HG02840 (cell line): ENCODE results near the gene ARHGAP15.
A peak's percentile ranks its signal among the peaks of the same experiment; 100 is the strongest.

Experiments used
- ATAC-seq: cut with Tn5 transposase; IDR thresholded peaks from one replicate; pipeline ENCODE4 v1.9.1; 2021; ENCODE audit warnings: mild to moderate bottlenecking, moderate library complexity, moderate number of reproducible peaks; ENCODE audit not compliant: unreplicated experiment, low FRiP score

The ARHGAP15 gene

DNA sequence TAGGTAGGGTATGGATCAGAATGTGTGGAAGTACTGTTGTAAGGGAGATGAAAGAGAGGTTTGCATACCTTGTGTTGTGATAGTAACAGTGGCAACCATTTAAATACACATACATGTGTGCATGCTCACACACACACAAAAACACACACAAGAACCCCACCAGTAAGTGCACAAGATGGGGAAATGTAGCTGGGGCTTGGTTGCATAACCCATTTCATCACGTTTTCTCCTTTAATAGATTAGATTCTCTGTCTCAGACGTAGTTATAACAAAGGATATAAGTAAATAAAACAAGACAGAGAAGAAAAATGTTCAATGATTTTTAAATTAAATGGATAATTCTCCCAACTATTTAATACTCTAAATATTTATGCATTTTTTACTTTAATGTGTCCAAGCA, 13.4 kb downstream of the ARHGAP15 start:
- ATAC-seq, result no peak

DNA sequence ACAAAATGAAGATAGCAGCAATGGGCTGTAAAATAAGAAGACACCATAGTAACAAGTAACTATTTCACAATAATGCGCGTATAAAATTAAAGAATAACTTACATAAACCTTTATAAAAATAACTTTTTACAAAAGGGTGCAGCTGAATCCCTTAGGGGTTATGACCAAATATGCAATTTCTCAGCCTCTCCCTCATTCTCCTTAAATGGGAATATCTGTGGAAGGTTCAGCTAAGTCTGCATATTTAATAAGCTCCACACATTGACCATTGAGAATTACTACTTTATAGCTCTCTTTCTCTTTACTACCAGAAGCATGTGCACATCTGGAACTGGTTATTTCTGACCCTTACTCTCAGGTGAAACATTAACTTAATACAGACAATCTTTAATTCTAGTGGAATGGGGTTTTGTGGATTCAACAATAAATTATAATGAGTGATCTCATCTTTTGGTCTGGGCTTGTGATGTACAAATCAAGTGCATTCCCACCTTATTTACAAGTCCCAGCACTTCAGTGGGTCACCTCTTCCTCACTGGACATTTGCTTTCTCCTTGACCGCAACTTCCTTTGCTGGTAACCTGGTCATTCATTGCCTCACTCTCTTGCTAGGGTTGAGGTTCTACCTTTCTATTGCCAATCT, 15.7 kb downstream of the ARHGAP15 start:
- ATAC-seq, result no peak

GRCh38 chr2:143146366-143146765, 17.1 kb downstream of the ARHGAP15 start:
- ATAC-seq, result no peak

DNA sequence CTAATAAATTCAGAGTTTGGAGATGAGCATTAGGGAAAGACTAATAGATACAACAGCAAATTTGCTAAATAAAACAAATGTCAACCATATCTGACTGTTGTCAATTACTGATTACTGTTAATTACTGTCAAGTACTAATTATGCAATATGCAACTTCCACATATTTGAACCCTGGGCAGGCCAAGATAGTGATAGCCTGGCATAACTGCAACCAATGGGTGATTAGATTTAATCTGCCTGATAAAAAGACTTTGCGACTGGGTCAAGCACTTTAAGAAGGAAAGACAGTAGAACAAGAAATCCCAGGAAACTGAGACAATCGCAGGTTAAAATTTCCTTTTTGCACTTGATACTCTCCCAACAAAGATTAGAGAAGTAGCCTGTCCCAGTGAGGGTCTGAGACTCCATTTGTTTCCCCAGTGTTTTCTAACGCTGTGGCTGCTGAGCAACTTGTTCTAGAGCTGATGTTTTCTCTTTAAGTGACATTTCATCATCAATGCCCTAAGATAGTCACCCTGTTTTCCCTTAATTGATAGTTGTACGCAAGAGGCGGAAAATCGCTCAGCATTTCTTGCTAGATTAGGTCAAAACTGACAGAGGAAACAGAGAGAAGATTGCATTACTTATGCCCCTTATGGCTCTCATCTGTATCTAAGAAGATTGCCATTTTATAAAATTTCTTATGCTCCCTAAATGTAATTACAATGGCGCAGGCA, 17.8 kb downstream of the ARHGAP15 start:
- no peak for ATAC-seq

DNA sequence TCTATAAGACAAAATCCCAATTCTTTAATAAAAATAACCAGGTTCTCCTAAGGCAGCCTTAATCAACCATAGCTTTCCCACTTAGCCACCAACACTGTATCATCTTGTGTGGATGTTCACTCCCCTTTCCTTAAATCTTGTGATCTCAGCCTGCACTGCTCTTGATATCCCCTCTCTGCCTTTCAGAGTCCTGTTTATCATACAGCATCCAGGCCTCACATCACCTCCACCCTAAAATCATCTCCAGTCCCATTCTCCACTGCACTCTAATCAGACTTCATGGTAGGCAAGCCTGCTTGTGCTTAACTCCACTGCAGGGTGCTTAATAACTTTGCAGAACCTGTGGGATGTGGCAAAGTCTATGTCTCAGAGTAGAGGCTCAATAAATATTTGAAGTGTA, 18.8 kb downstream of the ARHGAP15 start:
- no peak for ATAC-seq

DNA sequence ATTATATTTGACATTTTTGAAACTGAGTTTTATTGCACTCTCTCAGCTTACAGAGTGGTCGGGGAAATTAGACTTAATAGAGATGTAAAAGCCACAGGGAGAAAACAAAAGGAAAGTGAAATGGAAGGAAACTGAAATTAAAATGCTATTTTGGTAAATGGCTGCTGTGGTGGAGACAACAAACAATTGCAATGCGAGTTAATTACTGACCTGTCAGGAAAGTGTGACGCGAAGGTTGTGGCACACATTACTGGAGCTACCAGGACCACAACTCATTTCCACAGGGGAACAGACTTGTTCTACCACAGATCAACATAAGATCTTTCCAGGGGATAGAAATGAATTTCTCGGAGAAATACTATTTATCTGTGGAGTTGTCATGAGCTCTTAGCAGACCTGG, 19.5 kb downstream of the ARHGAP15 start:
- no peak for ATAC-seq

- peak; percentile 50 for ATAC-seq
Measured at GRCh38 chr2:143150287-143150686, 21.1 kb downstream of the ARHGAP15 start.

DNA sequence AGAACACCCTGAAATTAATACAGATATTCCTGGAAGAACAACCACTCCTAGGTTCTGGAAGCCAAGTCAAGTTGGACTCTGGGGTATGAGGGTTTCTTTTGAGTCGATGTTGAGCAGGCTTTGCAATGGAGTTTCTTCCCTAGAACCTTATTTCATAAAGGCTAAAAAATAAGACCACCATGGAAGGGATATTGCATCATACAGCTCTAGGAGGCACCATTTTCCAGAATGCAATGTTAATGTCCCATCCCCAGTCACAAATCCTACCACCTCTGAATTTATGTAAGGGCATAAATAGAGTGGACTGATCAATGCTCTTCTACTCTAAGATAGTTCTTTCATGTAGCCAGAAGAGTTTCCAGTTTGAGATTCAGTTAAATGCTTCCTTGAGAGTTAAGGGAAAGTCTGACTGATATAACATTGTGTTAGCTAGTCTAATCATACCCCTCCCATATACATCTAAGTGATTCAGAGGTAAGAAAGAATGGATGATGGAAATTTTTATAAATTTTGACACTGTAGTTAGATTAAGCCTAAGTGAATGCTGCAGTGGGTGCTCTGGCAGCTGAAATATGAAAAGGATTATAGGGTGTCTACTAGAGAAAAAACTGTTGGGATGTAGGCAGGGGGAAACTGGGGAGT, 22.0 kb downstream of the ARHGAP15 start:
- ATAC-seq, result no peak

DNA sequence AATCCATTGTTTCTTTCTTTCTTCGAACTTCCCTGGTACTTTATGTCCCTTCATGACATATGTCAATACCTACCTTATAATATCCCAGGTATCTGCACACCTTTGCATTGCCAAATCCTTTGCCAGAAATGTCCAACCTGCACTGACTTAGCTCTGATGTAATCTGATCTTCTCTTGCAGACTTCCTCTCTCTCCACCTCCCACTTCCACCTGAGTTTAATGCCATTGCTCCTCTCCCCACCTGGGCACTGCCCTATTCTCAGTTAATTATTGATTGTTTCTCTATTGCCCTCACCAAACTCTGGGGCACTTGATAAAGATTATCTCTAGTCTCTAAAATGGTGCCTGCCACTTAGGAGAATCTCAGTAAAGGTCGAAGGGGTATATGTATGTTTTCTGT, 23.0 kb downstream of the ARHGAP15 start:
- ATAC-seq, result no peak

DNA sequence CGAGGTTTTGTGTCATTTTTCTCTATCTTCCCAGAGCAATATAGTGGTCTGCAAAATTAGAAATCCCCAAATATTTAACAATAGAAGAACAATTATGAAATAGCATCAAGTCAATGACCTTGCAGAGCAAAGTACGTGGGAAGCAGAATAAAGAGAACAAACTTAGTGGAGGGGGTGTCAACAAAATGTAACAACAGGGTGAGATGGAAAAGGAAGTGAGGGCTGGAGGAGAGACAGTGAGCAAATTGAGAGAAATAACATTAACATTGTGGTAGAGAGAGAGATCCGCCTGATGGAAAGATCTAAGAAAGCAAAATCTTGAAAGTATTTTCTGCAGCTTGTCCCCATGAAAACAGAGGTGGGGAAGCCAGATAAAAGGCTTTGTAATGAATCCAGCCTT, 23.4 kb downstream of the ARHGAP15 start:
- ATAC-seq, result no peak

GRCh38 chr2:143155661-143156060, 26.4 kb downstream of the ARHGAP15 start:
- no peak for ATAC-seq

DNA sequence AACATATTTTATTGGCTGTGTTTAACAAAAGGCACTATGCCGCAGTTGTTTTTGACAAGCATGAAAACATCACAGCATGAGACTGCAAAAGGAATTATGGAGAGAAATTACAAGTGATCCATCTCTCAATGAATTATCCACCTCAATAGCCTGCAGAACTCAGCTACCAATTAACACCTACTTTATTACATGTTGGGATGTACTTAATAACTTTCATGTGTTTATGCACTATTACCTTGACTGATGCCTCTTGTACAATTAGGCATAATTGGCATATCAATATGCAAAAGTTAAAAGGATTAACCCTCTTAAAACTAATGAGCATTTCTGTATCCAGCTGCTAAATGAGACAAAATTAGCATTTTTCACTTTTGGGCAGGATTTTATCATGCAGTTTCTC, 27.8 kb downstream of the ARHGAP15 start:
- no peak for ATAC-seq

GRCh38 chr2:143157418-143157817, 28.2 kb downstream of the ARHGAP15 start:
- ATAC-seq, result no peak

DNA sequence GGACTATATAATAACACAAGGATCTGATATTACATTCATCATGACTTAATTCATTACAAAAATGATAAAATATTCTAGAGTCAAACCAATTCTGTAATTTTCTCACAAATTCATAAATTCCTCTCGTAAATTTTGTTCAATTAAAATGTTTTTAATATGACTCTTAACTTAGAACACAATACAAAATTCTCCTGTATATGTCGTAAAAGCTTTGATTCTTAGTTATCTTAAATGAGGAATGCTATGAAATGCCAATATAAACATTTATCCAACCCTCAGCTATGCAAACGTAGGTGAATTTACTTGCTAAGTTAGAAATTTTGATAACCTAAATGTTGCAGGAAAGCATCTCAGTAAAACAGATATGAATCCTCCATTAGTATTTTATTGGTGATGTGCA, 28.9 kb downstream of the ARHGAP15 start:
- ATAC-seq, result no peak

DNA sequence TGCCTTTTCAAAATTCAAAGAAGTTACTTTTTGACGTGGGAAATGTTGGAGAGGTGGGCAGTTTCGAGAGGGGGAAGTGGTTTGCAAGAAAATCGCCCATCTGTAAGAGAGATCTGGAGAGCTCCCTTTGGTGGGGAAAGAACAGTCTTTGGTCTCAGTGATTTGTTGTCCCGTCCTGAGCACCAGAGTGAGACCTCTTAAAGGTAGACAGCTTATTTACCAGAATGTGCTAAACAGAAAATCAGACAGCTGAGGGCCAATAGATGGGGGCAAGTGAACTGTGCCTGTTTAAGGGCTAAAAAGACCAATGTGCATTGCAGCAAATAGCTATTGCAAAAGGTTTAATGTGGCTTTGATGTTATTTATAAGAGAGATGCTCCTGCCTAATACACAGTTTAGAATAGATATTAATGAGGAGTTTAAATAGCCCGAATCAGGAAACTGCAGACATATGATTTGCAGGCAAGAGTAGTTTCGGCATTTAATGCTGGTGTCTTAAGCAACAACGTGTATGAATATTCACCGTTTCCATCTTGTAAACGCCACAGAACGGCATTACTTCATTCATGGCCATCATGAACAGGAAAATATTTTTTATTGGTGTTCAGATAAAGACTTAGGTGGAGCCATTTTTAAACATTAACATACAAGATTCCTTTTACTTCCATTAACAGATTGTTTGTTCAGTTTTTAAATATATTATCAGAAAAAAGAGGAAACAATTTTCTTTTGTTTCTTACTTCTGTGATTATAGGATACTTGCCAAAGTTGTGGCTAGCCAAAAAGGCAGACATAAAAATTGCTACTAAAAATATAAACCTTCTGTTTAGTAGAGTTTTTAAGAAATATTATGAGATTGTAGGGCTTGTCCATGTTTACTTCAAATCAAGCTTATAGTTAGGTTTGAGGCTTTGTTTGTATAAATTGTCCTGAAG, 29.6 kb downstream of the ARHGAP15 start:
- no peak for ATAC-seq

GRCh38 chr2:143159486-143159840, 30.2 kb downstream of the ARHGAP15 start:
- no peak for ATAC-seq

DNA sequence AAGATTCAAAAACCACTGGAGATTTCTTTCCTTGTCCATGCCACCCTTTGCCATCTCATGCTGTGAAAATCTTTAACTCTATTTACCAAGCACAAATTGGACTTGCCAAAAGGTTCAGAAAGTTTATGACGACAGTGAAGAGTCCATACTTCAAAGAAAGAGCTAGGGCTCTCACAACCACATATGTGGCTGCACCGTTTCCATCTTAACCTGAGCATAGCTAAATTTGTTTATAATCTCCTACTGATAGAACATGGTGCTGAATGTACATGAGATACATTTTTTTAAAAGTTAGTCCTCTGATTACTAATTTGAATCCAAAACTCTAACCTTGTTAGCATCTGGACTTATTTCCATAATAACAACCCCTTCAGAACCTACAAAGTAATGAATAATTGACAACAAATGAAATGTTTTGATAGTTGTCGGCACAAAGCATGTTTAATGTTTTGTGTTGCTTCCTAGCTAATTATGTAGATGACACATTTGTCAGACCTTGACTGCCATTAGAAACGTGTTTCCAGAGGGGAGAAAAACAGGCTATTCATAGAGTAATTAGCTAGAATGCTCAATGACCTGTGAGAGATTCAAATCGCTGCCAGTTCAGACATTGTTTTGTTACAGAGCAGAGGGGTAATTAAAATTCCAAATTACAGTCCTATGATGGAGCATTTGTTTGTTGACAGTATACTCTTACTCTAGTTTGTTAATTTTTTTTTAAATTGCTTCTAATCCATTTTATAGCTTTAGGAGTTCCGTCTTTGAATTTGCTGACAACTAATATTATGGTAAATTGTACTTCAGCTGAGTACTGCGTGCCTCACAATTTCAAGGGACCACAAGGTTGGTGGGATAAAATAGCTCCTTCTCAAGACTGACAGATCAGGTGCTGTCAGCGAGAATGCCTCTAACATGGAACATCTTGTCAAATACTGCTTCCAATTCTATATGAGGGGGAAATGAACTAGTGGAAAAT, 31.8 kb downstream of the ARHGAP15 start:
- ATAC-seq, result no peak

DNA sequence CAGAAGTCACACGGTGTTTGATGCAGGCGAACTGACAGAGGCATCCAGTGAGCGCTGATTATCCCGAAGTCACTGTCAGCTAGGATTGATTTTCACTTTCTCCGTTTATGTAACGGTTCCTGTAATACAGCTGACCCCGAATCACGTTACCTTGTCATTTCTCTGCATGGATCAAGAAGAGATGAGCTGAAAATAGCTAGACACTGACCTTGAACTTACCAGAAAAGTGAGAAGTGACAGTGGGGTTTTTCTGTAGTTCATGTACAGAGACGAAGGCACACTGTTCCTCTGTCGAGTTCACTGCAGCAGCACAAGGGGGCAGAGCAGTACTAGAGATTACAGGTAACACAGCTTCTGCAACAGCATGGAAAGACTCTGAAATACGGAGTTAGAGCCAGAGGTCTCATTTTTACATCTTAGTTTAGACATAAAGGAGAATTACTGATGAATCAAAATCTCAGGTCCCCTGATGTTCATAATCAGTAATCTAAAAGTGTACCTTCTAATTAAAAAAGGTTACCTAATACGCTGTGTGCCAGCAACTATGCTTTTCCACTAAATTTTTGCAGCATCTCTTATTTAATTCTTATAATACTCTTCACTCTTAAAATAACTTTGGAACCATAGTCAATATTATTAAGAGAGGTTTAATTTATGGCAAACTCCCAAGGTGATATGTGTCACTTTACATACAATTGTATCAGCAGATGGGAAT, 33.1 kb downstream of the ARHGAP15 start:
- peak; percentile 61 for ATAC-seq

DNA sequence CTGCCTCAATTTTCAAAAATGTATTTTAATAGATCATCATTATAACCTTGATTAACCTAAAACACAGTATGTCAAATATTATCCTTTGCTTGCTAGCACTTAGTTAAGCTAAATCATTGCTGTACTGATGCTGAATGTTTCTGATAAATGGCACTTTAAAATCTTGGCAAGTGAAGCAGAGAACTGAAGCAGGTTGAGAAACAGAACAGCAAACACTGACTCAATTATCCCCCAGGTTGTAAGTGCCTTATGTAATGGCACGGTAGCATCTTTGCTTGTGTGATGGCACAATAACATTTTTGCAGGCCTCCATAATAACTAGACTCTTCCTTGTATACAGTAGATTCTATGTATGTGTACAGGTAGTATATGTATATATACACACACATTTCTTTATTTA, 33.8 kb downstream of the ARHGAP15 start:
- ATAC-seq, result no peak
